GM19025 (cell line): ENCODE measurements around the gene PIBF1.
"Not testable (repeated sequence)": the region's sequence is repeated elsewhere in the genome, so short reads cannot be mapped to it uniquely, and the experiment has no call there.

ENCODE experiments used
- ATAC-seq: cut with Tn5 transposase; IDR thresholded peaks from one replicate; pipeline ENCODE4 v1.9.1; 2021; ENCODE audit warnings: mild to moderate bottlenecking, low read depth, moderate library complexity; ENCODE audit not compliant: unreplicated experiment

PIBF1 gene

GRCh38 chr13:73000027-73000674 is 218.2 kb downstream of the PIBF1 start:
- ATAC-seq: peak; percentile 61

DNA sequence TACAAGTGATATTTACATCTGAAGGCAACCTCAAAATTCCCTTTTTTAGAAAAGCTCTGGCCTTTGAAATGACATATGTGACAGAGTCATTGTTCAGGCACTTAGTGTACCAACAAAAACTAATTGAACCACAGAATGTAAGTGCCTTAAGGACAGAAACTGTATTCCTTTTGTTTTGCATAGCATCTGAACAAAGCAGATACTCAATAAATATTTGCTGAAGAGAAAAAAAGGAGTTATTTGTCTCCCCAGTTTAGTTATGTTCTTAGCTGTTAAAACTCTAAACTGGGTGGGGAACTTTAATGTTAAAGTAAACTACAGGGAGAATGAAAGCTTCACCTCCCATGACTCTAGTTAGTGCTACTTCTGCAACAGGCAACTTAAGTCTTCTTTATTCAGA is 220.0 kb downstream of the PIBF1 start:
- no peak for ATAC-seq

DNA sequence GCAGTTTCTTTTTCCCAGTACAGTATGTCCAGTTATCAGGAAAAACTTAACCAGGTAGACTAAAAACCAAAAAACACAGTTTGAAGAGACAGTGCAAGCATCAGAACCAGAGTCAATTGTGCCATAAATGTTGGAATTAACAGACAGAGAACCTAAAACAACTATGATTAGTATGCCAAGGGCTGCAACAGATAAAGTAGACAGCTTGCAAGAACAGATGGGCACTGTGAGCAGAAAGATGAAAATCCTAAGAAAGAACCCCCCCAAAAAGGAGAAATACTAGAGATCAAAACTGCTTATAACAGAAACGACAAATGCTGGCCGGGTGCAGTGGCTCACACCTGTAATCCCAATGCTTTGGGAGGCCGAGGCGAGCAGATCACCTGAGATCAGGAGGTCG is 229.8 kb downstream of the PIBF1 start:
- no peak for ATAC-seq

DNA sequence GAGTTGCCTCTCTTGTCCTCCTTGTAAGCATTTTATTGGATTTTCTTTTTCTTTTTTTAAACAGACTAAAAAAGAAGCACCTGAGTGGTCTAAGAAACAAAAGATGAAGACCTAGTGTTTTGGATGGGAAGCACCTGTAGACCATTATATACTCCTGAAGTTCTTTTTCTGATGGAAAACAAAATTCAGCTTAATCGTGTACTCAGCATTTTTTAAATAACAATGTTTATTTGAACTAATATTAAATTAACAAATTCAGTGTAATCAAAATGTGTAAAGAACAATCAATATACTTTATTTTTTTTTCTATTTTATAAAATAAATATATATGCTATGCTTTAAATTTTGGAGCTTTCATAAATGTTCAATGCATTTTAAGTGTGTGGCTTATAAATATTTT is 233.9 kb downstream of the PIBF1 start:
- no peak for ATAC-seq

DNA sequence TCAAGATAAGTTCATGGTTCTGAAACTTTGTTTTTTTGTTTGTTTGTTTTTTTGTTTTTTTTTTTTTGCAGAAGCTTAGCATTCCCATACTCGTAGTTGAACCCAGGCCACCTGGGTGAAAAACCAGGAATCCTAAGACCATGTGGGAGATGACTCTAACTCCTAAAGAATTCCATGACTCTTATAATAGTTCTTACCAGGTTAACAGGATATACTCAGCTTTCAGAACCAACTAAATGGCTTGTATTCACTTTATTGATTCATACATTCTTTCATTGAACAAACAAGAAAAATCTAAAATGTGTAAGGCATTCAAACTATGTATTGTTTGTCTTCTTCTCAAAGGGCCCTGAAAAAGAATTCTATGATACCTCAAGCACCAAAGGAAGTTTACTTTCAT is 236.4 kb downstream of the PIBF1 start:
- ATAC-seq: no peak

GRCh38 chr13:73025217-73026012 is 243.5 kb downstream of the PIBF1 start:
- peak; percentile 48 for ATAC-seq

- no peak for ATAC-seq
These were observed 253.0 kb downstream of the PIBF1 start for GRCh38 chr13:73034901-73035300.

DNA sequence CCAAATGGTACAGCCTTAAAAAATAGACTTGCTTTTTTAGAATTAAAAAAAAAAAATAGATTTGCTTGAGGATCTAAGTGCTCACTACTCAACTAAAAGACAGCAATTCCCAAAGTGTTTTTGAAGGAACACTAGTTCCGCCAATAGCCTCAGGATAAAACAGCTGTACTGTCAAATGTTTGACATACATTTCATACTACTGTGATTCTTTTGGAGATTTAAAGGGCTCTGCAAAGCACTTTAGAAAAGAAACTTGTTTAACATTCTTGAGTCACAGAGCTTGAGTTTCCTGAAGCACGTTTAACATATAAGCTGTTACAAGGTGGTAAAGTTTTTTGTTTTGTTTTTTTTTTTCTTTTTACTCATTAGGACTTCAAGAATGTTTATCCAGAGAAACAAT is 253.7 kb downstream of the PIBF1 start:
- ATAC-seq: no peak

DNA sequence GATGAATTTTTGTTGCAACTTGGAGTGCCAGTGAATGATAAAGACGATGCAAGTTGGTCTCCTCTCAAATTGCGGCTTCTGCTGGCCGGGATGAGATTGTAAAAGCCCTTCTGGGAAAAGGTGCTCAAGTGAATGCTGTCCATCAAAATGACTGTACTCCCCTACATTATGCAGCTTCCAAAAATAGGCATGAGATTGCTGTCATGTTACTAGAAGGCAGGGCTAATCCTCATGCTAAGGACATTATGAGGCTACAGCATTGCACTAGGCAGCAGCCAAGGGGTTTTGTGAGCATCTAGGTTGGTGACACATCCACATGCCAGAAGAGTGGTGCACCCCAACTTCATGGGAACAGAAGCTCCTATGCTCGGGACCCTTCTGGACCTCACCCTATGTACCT is 254.6 kb downstream of the PIBF1 start:
- ATAC-seq: no peak

DNA sequence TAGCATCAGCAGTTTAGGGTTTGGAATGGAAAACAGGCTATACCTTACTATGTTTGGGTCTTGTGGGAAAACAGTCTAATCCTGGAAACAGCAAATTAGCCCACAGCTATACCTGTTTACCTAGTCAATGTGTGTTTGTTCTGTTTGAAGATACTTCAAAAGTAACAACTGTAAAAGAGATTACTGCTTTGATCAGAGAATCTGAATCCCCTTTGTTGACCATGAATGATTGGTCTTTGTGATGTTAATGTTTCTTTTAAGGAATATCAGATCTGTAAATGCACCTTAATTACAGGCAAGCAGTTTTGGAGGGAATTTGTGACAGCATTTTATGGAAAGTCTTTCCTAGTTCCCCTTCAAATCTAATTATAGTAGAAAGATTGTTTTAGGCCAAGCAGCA is 256.1 kb downstream of the PIBF1 start:
- no peak for ATAC-seq

DNA sequence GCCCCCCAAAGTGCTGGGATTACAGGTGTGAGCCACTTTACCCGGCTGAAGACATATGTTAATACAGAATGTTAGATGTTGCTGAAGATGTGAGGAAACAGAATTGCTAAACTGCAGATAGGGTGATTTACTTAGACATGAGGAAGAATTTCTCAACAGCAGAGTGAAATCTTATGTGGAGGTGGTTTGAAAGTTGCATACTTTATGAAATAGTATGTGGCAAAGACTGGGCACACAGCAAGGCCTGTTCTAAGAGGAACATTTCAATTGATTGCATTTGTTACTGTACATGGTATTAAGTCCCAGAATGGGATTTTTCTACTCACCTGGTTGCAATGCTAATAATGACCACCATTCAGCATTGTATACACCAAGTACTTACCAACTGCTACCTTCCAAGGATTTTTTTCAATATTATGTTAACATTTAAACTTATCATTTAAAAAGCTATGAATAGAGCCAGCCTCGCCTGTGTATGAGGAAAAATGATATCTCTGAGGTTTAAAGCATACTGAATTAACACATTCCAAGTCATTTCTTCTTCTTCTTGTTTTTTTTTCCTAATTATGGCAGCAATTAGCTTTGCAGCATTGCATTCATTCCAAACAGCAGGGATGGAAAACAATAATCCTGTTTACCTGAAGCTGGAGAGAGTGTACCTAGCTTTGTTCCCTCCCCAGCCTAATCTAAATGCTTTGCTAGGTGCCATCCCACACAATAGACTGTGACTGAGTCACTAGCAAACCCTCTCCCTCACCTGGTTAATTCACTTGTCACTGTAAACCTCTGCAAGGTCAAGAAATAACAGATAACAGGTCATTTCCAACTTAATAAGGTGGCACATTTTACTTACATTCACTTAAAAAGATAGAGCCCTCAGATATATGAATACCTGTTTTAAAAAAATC is 257.5 kb downstream of the PIBF1 start:
- no peak for ATAC-seq

DNA sequence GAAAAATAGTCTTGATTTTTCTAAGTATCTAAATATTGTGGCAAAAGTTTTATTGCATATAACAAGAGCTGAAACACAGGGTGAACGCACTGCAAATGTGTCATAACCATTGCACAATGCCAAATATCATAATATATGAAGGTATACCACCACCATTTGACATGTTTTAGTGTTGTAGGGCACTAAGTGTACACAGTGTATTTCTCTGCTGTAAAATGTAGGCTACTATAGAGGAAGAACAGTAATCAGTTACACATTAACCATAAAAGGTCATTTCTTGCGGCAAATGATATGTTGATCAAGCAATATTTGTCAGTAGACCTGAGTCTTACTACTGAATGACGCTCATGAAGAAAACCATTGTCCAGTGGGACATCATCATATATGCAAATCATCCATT is 258.6 kb downstream of the PIBF1 start:
- no peak for ATAC-seq

DNA sequence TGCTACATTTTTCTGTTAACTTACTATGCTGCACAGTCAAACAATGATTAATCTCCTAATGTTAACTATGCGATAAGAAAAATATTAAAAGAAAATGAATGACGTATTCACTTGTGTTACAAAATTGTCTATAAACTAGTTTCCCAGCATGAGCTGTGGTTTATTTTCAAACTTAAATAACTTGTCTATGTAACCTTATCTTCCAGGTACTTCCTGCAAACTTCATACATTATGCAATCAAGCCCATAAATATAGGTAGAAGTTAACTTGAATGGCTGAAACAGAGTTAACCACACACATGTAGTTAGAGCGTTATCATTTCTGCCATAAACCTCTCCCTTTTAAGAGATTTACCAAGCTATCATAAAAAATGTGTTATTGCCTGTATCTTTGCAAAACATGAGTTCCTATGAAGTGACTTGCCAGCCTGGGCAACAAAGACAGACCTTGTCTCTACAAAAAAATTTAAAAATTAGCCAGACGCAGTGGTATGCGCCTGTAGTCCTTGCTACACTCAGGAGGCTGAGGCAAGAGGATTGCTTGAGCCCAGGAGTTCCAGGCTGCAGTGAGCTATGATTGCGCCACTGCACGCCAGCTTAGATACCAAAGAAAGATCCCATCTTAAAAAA is 259.1 kb downstream of the PIBF1 start:
- no peak for ATAC-seq

DNA sequence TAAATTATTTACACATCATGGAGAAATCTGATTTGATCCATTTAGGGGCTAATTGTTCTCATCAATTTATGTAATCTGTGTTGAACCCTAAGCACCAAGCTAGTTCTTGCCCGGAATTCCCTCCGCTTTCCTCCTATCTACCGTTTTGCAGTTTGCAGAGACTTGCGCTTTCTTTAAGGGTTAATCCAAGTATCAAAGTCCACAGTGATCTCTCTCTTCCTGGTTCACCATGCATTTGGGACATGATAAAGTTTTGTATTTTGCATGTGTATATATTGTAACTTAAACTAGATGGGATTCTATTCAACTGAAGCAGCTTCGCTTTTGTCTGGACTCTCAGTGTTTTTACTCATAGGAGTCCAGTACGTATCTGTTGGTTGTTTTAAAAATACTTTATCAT is 263.1 kb downstream of the PIBF1 start:
- no peak for ATAC-seq

DNA sequence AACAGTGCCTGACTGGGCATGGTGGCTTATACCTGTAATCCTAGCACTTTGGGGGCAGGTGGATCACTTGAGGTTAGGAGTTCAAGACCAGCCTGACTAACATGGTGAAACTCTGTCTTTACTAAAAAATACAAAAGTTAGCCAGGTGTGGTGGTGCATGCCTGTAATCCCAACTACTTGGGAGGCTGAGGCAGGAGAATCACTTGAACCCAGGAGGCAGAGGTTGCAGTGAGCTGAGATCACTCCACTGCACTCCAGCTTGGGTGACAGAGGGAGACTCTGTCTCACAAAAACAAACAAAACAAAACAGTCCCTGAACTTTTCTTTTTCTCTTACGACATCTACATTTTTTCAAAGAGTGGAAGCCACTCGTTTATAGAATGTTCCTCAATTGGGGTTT is 266.7 kb downstream of the PIBF1 start:
- ATAC-seq: not testable (repeated sequence)

DNA sequence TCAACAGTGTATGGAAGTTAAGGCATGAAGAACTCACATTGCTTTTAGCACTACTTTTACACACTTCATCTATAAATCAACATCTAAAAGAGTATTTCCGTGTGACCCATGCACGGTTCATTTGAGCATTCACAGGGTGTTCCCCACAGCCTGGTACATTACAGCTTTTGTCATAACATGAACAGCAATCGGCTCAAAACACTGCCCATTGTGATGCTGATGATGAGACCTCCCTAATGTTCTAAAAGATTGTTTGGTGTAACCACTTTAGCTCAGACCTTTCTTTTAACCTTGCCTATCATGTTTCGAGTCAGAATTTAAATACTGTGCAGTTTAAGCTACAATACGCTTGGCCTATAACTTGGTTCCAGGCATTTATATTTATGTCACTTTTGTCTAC is 272.8 kb downstream of the PIBF1 start:
- ATAC-seq: no peak

DNA sequence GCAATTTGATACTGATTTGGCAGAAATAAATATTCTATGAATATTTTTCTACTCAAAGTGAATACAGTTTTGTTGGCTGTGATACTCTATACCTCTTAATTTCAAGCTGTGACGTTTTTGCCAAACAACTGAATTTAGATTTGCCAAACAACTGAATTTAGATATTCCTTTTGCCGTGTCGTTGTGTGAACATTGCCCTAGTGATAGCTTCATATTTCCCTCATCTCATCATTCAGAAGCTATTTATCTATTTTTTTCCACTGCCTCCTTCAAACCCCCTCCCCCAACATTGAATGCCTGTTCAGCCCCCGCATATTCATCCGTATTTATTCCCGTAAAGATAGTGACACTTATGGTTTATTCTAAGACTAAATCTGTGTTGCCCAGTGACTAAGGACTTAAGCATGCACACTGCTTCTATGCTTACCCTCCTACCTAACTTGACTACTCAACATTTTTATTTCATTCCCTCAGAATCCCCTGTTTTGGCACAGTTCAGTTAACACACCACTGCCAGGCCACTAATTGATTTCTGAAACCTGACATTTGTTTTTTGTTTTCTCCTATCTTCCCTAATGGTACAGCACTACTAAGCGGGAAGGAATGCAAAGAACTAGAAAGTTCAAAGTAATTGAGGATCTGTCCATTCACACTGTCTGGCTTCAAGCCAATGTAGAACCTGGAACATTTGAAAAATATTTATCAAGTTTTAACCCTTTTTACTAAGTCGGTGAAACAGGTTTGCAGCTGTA is 274.1 kb downstream of the PIBF1 start:
- no peak for ATAC-seq

GRCh38 chr13:73056565-73056962 is 274.6 kb downstream of the PIBF1 start:
- no peak for ATAC-seq

DNA sequence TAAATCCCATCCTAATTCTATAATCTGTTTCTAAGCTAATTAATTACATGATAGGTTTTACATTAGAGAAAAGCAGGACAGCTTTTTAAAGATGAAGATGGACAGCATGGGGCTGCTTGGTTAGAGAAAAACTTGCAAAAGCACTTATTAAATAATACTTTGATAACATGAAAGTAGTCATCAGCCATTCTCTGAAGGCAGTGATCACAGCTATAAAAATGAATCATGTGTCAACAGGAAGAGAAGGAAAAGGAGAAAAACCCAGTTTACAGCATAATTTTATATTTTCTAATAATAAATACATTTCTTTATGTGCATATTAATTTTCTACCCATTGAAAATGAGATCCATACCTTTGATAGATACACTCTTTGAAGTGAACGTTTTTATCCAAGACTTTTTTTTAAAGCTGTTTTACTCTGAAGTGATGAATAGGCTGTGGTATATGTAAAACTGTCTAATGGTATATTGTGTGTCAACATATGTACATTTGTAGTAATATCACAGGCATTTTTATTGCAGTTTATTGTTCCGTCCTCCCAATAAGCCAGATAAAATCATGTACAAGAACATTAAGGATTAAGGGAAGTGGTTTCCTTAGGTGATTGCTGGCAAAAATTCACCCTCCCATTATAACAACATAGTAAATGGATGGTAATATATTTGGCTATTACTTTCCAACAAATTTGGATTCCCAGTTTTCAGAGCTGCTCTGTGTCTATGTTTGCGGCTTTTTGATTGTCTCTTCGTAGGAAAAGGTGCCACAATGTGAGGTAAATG is 275.5 kb downstream of the PIBF1 start:
- no peak for ATAC-seq

GRCh38 chr13:73058064-73058313 is 276.1 kb downstream of the PIBF1 start:
- no peak for ATAC-seq
